Measurements from ENCODE around the gene RTKN2. TPM values are rescaled to one million over a fixed set of nuclear protein-coding genes. Genes with fewer than 3 reads are reported as not detected.

Gene RTKN2
- total RNA-seq, 2 donors from 2014 or later = 5.6 to 6.1 TPM

GRCh38 chr10:62162261-62162981 is 106.2 kb downstream of the RTKN2 start:
- ATAC-seq (replicated peaks) = no peak
- Mint-ChIP-seq H3K4me3 (no peak overlapping the region), H3K27ac (no peak overlapping the region), H3K27me3 (no peaks in the 10 kb centered on the region), H3K36me3 (ENCODE audit: low read depth) (no peaks in the 10 kb centered on the region), H3K9me3 (no peaks in the 10 kb centered on the region), H3K4me1 (no peaks in the 10 kb centered on the region)

DNA sequence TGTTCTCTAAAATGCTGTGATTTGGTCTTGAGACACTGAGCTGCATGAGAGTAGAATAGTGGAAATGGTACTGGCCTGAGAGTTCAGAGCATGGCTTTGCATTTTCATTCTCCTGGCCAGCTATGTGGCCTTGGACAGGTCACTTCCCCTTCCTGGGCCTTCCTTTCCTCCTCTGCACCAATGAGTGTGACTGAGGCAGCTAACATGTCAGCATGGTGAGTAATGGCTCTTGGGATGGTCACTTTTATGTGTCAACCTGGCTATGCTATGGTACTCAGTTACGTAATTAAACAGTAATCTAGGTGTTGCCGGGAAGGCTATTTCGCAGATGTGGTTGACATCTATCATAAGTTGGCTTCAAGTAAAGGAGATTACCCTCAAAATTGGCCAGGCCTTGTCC is 109.3 kb downstream of the RTKN2 start:
- ATAC-seq (replicated peaks) = no peak
- Mint-ChIP-seq H3K4me3 (no peak overlapping the region), H3K9me3 (no peaks in the 10 kb centered on the region), H3K36me3 (ENCODE audit: low read depth) (no peaks in the 10 kb centered on the region), H3K27me3 (no peaks in the 10 kb centered on the region), H3K27ac (no peak overlapping the region), H3K4me1 (no peaks in the 10 kb centered on the region)

DNA sequence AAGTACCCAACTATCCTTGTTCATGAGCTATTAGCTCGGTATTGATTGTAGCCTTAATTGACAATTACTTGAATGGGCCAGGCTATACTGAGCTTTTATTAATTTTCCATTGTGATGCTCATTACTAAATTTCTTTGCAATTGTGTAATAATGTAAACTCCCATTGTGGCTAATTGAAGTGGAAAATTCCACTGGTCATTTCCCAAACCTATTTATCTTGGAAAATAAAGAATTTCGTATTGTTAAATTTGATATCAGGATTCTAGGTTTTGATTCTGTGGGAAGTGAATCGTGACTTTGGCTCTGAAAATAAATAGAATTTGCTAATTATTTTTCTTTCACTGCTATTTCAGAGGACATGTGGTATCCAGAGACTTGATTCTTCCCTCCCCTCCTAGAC is 111.0 kb downstream of the RTKN2 start:
- Mint-ChIP-seq H3K4me1 (no peaks in the 10 kb centered on the region), H3K36me3 (ENCODE audit: low read depth) (no peaks in the 10 kb centered on the region), H3K4me3 (no peak overlapping the region), H3K27me3 (no peaks in the 10 kb centered on the region), H3K27ac (no peak overlapping the region), H3K9me3 (no peaks in the 10 kb centered on the region)
- ATAC-seq (replicated peaks) = no peak

DNA sequence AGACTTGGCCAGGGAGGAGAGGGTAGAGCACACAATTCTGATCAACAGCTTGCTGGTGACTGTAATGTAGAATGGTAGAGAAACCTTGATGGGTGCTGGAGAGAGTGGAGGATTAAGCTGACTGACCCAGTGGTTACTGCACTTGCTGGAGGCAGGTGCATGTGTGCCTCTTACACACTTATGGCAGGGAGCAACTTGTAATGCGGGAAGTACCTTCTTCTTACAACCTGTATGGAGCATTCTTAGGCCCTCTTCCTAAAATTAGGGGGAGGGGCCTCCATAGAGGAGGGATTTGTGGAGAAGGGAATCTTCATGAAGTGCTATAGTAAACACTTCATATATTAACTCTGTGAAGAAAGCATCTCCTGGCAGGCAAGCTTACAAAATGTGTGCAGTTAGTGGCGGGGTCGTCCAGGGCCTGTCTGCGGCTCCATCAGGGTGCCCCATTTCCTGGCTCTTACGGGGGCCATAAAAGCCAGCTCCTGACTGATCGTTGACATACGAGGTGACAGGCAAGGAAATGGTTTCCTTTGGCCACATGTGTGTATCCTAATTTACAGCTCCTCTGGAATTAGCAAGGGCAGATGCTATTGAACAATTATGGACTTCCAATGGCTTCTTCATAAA is 113.5 kb downstream of the RTKN2 start:
- H3K27ac Mint-ChIP-seq = no peak overlapping the region
- H3K4me1 Mint-ChIP-seq = no peaks in the 10 kb centered on the region
- H3K36me3 Mint-ChIP-seq (ENCODE audit: low read depth) = no peaks in the 10 kb centered on the region
- H3K9me3 Mint-ChIP-seq = no peaks in the 10 kb centered on the region
- no peak for ATAC-seq (replicated peaks)
- no peak overlapping the region for H3K4me3 Mint-ChIP-seq
- H3K27me3 Mint-ChIP-seq = no peaks in the 10 kb centered on the region

DNA sequence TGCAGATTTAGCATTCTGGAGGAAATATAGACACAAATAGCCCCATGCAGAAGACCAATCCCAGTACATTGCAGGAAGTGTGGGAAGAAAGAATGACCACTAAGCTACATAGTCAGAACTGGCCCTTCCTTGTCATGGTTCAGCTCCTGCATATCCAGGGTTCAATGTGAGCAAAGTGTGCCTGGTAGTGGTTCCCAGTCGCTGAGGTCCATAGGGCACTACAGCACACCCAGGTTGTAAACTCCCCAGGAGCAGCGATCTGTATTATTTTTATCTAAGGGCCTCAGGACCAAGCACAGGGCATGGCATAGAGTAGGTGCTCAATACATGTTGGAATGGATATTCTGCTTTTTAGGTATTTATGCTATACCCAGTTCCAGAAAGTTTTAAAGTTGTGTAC is 114.4 kb downstream of the RTKN2 start:
- no peak overlapping the region for H3K4me3 Mint-ChIP-seq
- no peak overlapping the region for H3K27ac Mint-ChIP-seq
- no peaks in the 10 kb centered on the region for H3K27me3 Mint-ChIP-seq
- no peaks in the 10 kb centered on the region for H3K4me1 Mint-ChIP-seq
- H3K9me3 Mint-ChIP-seq = no peaks in the 10 kb centered on the region
- H3K36me3 Mint-ChIP-seq (ENCODE audit: low read depth) = no peaks in the 10 kb centered on the region
- no peak for ATAC-seq (replicated peaks)

GRCh38 chr10:62153191-62153590 is 115.5 kb downstream of the RTKN2 start:
- H3K4me1 Mint-ChIP-seq = no peaks in the 10 kb centered on the region
- H3K27ac Mint-ChIP-seq = no peak overlapping the region
- H3K27me3 Mint-ChIP-seq = no peaks in the 10 kb centered on the region
- no peak for ATAC-seq (replicated peaks)
- H3K36me3 Mint-ChIP-seq (ENCODE audit: low read depth) = no peaks in the 10 kb centered on the region
- H3K4me3 Mint-ChIP-seq = no peak overlapping the region
- no peaks in the 10 kb centered on the region for H3K9me3 Mint-ChIP-seq

DNA sequence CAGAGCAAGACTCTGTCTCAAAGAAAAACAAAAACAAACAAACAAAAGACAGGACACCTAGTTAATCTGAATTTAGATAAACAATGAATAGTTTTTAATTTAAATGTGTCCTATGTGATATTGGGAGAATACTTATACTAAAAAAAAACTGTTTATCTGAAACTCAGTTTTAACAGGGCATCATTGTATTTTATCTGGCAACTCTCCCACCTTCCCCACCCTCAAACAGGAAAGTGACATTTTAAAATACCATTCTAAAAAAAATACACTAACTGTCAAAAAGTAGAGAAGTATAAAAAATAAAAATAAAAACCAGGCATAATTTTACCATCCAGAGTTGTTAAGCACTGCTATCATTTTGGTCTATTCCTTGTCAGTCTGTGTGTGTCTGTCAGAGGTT is 119.0 kb downstream of the RTKN2 start:
- ATAC-seq (replicated peaks) = no peak
- Mint-ChIP-seq H3K36me3 (ENCODE audit: low read depth) (no peaks in the 10 kb centered on the region), H3K9me3 (no peaks in the 10 kb centered on the region), H3K27ac (no peak overlapping the region), H3K4me1 (no peaks in the 10 kb centered on the region), H3K27me3 (no peaks in the 10 kb centered on the region), H3K4me3 (no peak overlapping the region)

DNA sequence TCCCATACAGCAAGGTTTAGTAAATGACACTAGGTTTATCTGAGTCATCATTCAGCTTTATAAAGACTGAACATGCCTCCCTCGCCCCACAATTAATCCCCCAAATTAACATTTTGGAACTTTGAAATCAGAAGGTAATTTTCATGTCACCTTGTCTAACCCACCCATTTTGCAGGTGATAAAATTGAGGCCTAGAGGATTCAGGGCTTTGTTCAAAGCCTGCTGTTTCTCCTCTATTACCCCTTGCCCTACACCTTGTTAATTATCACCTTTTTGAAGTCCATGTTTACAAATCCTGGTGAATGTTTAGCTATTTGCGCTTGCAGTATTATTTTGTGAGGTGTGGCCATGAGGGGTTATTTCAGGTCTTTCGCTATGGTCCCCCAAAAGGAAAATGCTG is 120.5 kb downstream of the RTKN2 start:
- Mint-ChIP-seq H3K9me3 (no peaks in the 10 kb centered on the region), H3K4me1 (no peaks in the 10 kb centered on the region), H3K27me3 (no peaks in the 10 kb centered on the region), H3K4me3 (no peak overlapping the region), H3K36me3 (ENCODE audit: low read depth) (no peaks in the 10 kb centered on the region), H3K27ac (no peak overlapping the region)
- ATAC-seq (replicated peaks) = no peak

DNA sequence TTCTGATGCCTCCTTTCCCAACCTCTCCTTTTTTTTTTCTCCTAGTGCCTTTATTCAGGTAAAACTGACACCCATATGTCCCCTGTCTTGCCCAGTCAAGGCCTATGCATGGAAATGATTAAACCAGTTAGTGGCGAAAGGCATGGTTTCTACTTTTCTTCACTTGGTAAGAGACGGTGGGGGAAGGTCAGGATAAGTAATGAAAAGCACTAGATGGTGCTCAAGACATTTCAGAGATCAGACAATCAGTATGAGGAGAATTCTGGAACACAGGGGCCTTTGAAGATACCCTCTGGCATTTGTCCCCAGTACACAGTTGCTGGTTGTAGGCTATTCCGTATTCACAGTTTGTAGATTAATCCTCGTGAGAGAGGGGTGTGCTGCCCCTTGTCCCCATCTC is 121.2 kb downstream of the RTKN2 start:
- Mint-ChIP-seq H3K4me1 (no peaks in the 10 kb centered on the region), H3K27me3 (no peaks in the 10 kb centered on the region), H3K36me3 (ENCODE audit: low read depth) (no peaks in the 10 kb centered on the region)

DNA sequence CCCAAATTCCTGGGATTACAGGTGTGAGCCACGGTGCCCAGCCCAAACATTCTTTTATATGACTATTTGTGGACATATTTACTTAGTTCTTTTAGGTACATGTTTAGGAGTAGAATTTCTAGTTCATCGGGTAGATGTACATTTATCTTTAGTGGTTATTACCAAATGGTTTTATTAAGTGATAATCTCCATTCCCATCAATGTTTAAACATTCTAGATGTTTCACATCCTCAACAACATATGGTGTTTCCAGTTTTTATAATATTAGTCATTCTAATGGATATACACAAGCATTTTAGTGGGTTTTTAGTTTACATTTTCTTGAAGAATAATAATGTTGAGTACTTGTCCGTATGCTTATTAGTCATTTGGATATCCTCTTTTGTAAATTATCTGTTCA is 131.7 kb downstream of the RTKN2 start:
- Mint-ChIP-seq H3K27me3 (no peaks in the 10 kb centered on the region), H3K9me3 (no peaks in the 10 kb centered on the region), H3K36me3 (ENCODE audit: low read depth) (no peaks in the 10 kb centered on the region), H3K4me3 (no peak overlapping the region), H3K4me1 (no peaks in the 10 kb centered on the region), H3K27ac (no peak overlapping the region)
- no peak for ATAC-seq (replicated peaks)

More for the DNA sequence above, 121.2 kb downstream of the RTKN2 start:
- peaks cover 6% of the 10 kb centered on the region for H3K9me3 Mint-ChIP-seq
- no peak overlapping the region for H3K27ac Mint-ChIP-seq
- ATAC-seq (replicated peaks) = no peak
- H3K4me3 Mint-ChIP-seq = no peak overlapping the region

GRCh38 chr10:62133618-62134017 is 135.0 kb downstream of the RTKN2 start:
- Mint-ChIP-seq H3K27me3 (no peaks in the 10 kb centered on the region), H3K4me1 (no peaks in the 10 kb centered on the region), H3K9me3 (peaks cover 9% of the 10 kb centered on the region), H3K27ac (no peak overlapping the region), H3K36me3 (ENCODE audit: low read depth) (no peaks in the 10 kb centered on the region), H3K4me3 (no peak overlapping the region)
- ATAC-seq (replicated peaks) = peak; percentile 56

Other genes starting within 250 kb of the RTKN2 start
- under 1 TPM; 0.15 to 0.19 TPM for gene ZNF365, start 105.5 kb upstream of the RTKN2 start, total RNA-seq